HepG2 (cell line): Measurements from ENCODE around the gene ATXN1L. TPM values are rescaled to one million over a fixed set of nuclear protein-coding genes. Genes with fewer than 3 reads are reported as not detected.
A peak's percentile ranks its signal among the peaks of the same experiment; 100 is the strongest.

Source experiments
- ARHGAP35 ChIP-seq: sonication (generic); formaldehyde crosslinking; IDR thresholded peaks from 2 replicates; pipeline ENCODE4 v1.9.0; 2022; ENCODE audit warnings: mild to moderate bottlenecking, inconsistent platforms, moderate library complexity, missing genetic modification reagents, borderline replicate concordance
- ASH2L ChIP-seq: fragments of 300-600, 200-600 bp; sonication (generic); IDR thresholded peaks from 2 replicates; pipeline ENCODE4 v1.7.0; 2017; ENCODE audit warnings: low read depth, mild to moderate bottlenecking, moderate library complexity, mixed read lengths, low read length; ENCODE audit not compliant: insufficient read length
- FOXM1 ChIP-seq: sonication (generic); formaldehyde crosslinking; IDR thresholded peaks from 2 replicates; pipeline ENCODE4 v1.5.0; 2020; ENCODE audit warnings: missing genetic modification reagents
- HNRNPK ChIP-seq: fragments of 200-400 bp; formaldehyde crosslinking; IDR thresholded peaks from 2 replicates; pipeline ENCODE4 v1.6.1; 2018; ENCODE audit warnings: low read length, low read depth, moderate library complexity, mild to moderate bottlenecking; ENCODE audit not compliant: poor library complexity, severe bottlenecking
- KAT7 ChIP-seq: IDR thresholded peaks from 2 replicates; pipeline ENCODE4 v1.6.1; 2018; ENCODE audit warnings: borderline replicate concordance, missing compliant biosample characterization
- MAF1 ChIP-seq: sonication (generic); formaldehyde crosslinking; IDR thresholded peaks from 2 replicates; pipeline ENCODE4 v1.5.0; 2020; ENCODE audit warnings: missing genetic modification reagents, borderline replicate concordance
- MXD3 ChIP-seq: IDR thresholded peaks from 2 replicates; pipeline ENCODE4 v1.6.1; 2016; ENCODE audit warnings: mild to moderate bottlenecking, missing biosample characterization, missing genetic modification reagents
- NFATC3 ChIP-seq: sonication (generic); formaldehyde crosslinking; IDR thresholded peaks from 2 replicates; pipeline ENCODE4 v1.5.1; 2020; ENCODE audit warnings: mild to moderate bottlenecking, missing genetic modification reagents
- NONO ChIP-seq, 2 experiments: fragments of 450-650 bp in 1 of 2; sonication (generic) in 1 of 2; formaldehyde crosslinking in 1 of 2; IDR thresholded peaks in 1 of 2; conservative IDR thresholded peaks in 1 of 2; 2 replicates each; pipeline versions ENCODE4 v1.6.1 to v1.8.0; 2017 to 2022; ENCODE audit warnings: mild to moderate bottlenecking in 1 of 2, missing genetic modification reagents in 1 of 2, moderate library complexity in 1 of 2
- NR2F2 ChIP-seq: IDR thresholded peaks from 2 replicates; pipeline ENCODE4 v1.6.1; 2012; ENCODE audit warnings: low read depth, inconsistent platforms, borderline replicate concordance
- RFX3 ChIP-seq: IDR thresholded peaks from 2 replicates; pipeline ENCODE4 v1.6.1; 2016; ENCODE audit warnings: missing biosample characterization, missing genetic modification reagents
- SIN3A ChIP-seq: IDR thresholded peaks from 2 replicates; pipeline ENCODE4 v1.6.1; 2011; ENCODE audit warnings: low read depth, mild to moderate bottlenecking, control low read depth, low read length, borderline replicate concordance
- SP140L ChIP-seq: sonication (generic); formaldehyde crosslinking; IDR thresholded peaks from 2 replicates; pipeline ENCODE4 v1.4.0; 2020; ENCODE audit warnings: missing genetic modification reagents, borderline replicate concordance
- SYNCRIP ChIP-seq: fragments of 200-400 bp; formaldehyde crosslinking; IDR thresholded peaks from 2 replicates; pipeline ENCODE4 v1.6.1; 2018; ENCODE audit warnings: mild to moderate bottlenecking, low read depth, low read length; ENCODE audit not compliant: insufficient read depth
- TMF1 ChIP-seq: sonication (generic); formaldehyde crosslinking; IDR thresholded peaks from 2 replicates; pipeline ENCODE4 v1.8.1; 2022; ENCODE audit warnings: low read depth, missing genetic modification reagents
- ZNF142 ChIP-seq: sonication (generic); formaldehyde crosslinking; IDR thresholded peaks from 2 replicates; pipeline ENCODE4 v1.4.0; 2020; ENCODE audit warnings: missing genetic modification reagents
- ZNF337 ChIP-seq: sonication (generic); formaldehyde crosslinking; IDR thresholded peaks from 2 replicates; pipeline ENCODE4 v1.5.1; 2020; ENCODE audit warnings: missing genetic modification reagents, low read depth, mild to moderate bottlenecking, borderline replicate concordance
- ZNF629 ChIP-seq: sonication (generic); formaldehyde crosslinking; conservative IDR thresholded peaks from 2 replicates; pipeline ENCODE4 v1.5.0; 2020; ENCODE audit warnings: missing genetic modification reagents
- ZNF713 ChIP-seq: sonication (generic); formaldehyde crosslinking; IDR thresholded peaks from 2 replicates; pipeline ENCODE4 v1.4.0; 2020; ENCODE audit warnings: mild to moderate bottlenecking, missing genetic modification reagents
- polyA plus RNA-seq, 8 experiments: library from polyadenylated mRNA; depleted of rRNA in 3 of 8; stranded (reverse) in 7 of 8; unstranded in 1 of 8; fragments of >200 nt; fragmentation: Illumina TruSeq in 4 of 8; extraction: Trizol in 4 of 8; gene quantifications; 2 replicates each; pipeline versions ENCODE4 v1.2.1 to v1.2.3, GENCODE V29; 2011 to 2016; ENCODE audit warnings: low read depth in 4 of 8, missing spikeins in 1 of 8, mixed read lengths in 1 of 8; ENCODE audit not compliant: insufficient read depth in 1 of 8
- total RNA-seq, 5 experiments: library from RNA; depleted of rRNA; stranded (reverse); fragments of >200 nt; fragmentation: Illumina TruSeq; extraction: Trizol; gene quantifications; 2 replicates each; pipeline ENCODE4 v1.2.3, GENCODE V29; 2016; ENCODE audit warnings: low read depth in 1 of 5
- TF ChIP-seq, protein P1 (sequence below): sonication (generic); formaldehyde crosslinking; IDR thresholded peaks from 2 replicates; pipeline ENCODE4 v1.8.1; 2023; ENCODE audit warnings: missing genetic modification reagents, inconsistent platforms, borderline replicate concordance
- TF ChIP-seq, protein P2 (sequence below): sonication (generic); formaldehyde crosslinking; IDR thresholded peaks from 2 replicates; pipeline ENCODE4 v1.8.0; 2022; ENCODE audit warnings: missing genetic modification reagents, mild to moderate bottlenecking, borderline replicate concordance

ATXN1L gene
- total and polyA plus RNA-seq, 2 of the 13 experiments (the other 11 are each of a cell fraction or from before 2014, with no cell fraction given), result 20.0 to 22.4 TPM

- TF ChIP-seq MXD3 (CRISPR knock-in tag), result no peak
- TF ChIP-seq HNRNPK, result no peak
- peak; percentile 30; the same call in 1 of the 2 replicates for TF ChIP-seq ZNF713 (CRISPR knock-in tag)
- no peak for TF ChIP-seq SYNCRIP
- no peak for TF ChIP-seq ZNF142 (CRISPR knock-in tag)
- TF ChIP-seq ZNF629 (CRISPR knock-in tag), result no peak
- no peak for TF ChIP-seq NR2F2
- no peak for TF ChIP-seq ZNF337
- TF ChIP-seq SIN3A, result no peak
- TF ChIP-seq NFATC3 (CRISPR knock-in tag), result no peak
- no peak for TF ChIP-seq RFX3 (CRISPR knock-in tag)
- no peak for TF ChIP-seq FOXM1
- 0 out of 2 replicates have a peak, but pooled peaks have one; percentile 4 for TF ChIP-seq MAF1
- TF ChIP-seq, protein P1, sequence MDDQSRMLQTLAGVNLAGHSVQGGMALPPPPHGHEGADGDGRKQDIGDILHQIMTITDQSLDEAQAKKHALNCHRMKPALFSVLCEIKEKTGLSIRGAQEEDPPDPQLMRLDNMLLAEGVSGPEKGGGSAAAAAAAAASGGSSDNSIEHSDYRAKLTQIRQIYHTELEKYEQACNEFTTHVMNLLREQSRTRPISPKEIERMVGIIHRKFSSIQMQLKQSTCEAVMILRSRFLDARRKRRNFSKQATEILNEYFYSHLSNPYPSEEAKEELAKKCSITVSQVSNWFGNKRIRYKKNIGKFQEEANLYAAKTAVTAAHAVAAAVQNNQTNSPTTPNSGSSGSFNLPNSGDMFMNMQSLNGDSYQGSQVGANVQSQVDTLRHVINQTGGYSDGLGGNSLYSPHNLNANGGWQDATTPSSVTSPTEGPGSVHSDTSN, result no peak
- TF ChIP-seq NONO (IDR thresholded peaks at IDR 0.05), result no peak
- TF ChIP-seq NONO (CRISPR knock-in tag; conservative IDR thresholded peaks at IDR 0.05), result no peak
- no peak; the same call in 1 of the 2 replicates for TF ChIP-seq KAT7
- TF ChIP-seq TMF1 (CRISPR knock-in tag), result no peak
- no peak for TF ChIP-seq ARHGAP35 (CRISPR knock-in tag)
- 0 out of 2 replicates have a peak, but pooled peaks have one; percentile 10 for TF ChIP-seq SP140L
- TF ChIP-seq ASH2L, result no peak
- TF ChIP-seq, protein P2, sequence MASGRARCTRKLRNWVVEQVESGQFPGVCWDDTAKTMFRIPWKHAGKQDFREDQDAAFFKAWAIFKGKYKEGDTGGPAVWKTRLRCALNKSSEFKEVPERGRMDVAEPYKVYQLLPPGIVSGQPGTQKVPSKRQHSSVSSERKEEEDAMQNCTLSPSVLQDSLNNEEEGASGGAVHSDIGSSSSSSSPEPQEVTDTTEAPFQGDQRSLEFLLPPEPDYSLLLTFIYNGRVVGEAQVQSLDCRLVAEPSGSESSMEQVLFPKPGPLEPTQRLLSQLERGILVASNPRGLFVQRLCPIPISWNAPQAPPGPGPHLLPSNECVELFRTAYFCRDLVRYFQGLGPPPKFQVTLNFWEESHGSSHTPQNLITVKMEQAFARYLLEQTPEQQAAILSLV (CRISPR knock-in tag), result no peak
Observed at GRCh38 chr16:71894229-71894920, 48.6 kb downstream of the ATXN1L start (continued).
